Testis (tissue), 2 donors: ENCODE measurements around the gene GTF2F1.

Experiments used
- POLR2A ChIP-seq: fragments of 450-650 bp; IDR thresholded peaks from one replicate; pipeline ENCODE4 v1.6.1; 2017; ENCODE audit warnings: antibody characterized with exemption, mild to moderate bottlenecking, moderate library complexity
- TF ChIP-seq, protein P1 (sequence below), 3 experiments: fragments of 450-650 bp in 2 of 3; fragments of 200-600 bp in 1 of 3; sonication (generic) in 1 of 3; IDR thresholded peaks; one replicate each; pipeline ENCODE4 v1.5.1; 2016 to 2019; ENCODE audit warnings: antibody characterized with exemption in 3 of 3, mild to moderate bottlenecking in 2 of 3, moderate library complexity in 1 of 3

DNA sequence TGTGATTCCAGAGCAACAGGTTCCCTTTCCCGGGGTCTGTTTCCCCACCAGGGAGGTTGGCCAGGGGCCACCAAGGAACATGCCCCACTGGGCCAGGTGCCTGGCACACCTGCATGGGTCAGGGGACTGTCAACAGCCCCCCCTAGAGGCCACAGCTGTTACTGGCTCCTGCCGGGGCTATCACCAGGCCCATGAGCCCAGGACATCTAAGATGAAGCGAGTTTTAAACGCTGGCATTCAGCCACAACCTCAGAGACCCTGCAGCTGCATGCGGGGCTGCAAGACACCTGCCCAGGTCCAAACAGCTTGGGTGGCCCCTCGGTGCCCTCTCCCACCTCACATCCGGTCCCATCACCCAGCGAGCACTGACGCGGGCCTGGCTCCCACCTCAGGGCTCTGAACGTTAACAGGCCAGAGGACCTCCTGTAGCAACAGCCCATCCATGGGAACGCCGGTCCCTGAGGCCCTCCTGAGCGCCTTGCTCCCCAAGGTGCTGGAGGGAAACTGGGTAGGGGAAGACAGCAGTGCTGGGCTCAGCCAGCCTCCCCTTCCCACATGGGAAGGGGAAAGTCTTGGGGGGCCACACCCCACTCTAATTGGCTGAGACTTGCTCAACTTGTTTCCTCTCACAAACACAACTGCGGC lies 19.6 kb upstream of the GTF2F1 start:
- TF ChIP-seq, protein P1, sequence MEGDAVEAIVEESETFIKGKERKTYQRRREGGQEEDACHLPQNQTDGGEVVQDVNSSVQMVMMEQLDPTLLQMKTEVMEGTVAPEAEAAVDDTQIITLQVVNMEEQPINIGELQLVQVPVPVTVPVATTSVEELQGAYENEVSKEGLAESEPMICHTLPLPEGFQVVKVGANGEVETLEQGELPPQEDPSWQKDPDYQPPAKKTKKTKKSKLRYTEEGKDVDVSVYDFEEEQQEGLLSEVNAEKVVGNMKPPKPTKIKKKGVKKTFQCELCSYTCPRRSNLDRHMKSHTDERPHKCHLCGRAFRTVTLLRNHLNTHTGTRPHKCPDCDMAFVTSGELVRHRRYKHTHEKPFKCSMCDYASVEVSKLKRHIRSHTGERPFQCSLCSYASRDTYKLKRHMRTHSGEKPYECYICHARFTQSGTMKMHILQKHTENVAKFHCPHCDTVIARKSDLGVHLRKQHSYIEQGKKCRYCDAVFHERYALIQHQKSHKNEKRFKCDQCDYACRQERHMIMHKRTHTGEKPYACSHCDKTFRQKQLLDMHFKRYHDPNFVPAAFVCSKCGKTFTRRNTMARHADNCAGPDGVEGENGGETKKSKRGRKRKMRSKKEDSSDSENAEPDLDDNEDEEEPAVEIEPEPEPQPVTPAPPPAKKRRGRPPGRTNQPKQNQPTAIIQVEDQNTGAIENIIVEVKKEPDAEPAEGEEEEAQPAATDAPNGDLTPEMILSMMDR (IDR thresholded peaks at IDR 0.05), result peak in 2 of 3 experiments; percentile 19 to 48
- TF ChIP-seq POLR2A, result no peak
